Brain pericyte (primary cell): ENCODE measurements around the gene RITA1.

Experiments
- DNase-seq: peaks from one replicate; pipeline ENCODE4 v3.0.0-alpha.2; 2012; ENCODE audit warnings: low read depth, low spot score

Gene RITA1

DNA sequence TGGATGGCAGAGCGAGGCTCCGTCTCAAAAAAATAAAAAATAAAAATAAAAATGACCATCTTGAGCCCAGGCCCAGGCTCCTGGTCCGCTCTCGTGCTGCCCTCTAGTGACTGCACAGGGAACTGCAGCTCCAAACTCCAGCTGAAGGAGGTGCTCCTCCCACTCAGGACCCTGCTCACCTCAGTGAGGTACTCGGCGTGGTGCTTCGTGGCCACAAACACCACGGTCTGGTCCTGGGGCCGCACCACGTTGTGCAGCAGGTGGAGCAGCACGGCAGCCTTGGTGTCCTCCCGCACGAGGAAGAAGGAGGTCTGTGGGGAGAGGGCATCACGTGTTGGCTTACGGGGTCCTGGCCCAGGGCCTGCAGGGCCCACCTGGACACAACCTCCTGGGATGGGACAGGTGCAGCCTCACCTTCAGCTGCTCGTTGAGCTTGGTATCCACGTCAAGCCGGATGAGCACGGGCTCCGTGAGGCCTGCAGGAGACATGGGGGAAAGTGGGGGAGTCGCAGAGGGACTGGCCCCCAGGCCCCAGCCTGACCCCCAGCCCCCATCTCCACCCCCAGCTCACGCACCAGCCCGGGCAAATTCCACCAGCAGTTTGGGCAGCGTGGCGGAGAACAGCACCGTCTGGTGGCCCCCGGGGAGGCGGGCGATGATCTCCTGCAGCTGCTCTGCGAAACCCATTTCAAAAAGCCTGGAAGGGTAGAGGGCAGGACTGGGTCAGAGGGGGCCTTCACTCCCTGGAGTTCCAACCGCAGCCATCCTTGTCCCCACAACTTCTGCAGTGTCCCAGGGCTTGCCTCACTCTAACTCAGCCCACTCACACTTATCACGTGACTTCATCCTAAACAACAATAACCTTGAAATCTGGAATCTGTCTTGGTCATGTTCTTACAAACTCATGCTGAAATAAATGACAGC, 10.8 kb upstream of the RITA1 start:
- DNase-seq: no peak

DNA sequence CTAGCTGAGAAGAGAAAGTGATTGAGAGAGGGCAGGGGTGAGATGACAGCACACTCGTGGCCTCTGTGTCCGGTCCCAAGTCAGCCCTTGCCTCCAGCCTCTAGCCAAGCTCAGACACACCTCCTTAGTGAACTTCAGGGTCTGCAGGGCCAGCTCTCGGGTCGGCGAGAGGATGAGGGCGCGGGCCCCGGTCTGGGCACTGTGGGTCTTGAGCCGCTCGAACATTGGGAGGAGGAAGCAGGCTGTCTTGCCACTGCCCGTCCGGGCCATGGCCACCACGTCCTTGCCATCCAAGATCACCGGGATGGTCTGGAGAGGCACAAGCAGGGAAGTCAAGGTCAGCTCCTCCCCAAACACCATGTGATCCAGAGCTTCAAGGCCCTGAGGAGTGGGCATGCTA, 6.5 kb upstream of the RITA1 start:
- DNase-seq: no peak

DNA sequence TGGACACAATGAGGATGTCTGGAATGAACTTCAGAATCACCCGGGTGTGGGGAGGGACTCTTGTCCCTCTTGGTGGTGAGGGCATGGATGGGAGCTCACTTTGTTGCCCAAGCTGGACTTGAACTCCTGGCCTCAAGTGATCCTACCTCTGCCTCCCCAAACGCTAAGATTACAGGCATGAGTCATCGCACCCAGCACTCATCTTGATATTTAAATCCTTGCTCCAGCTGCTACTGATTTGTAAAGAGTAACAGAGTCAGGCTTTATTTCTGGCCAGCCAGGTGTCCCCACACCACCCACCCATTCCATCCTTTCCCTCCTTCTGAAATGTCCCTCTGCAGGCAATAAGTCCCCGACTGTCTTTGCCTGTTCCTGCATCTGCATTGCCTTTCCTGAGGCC, 5.2 kb upstream of the RITA1 start:
- DNase-seq: no peak

DNA sequence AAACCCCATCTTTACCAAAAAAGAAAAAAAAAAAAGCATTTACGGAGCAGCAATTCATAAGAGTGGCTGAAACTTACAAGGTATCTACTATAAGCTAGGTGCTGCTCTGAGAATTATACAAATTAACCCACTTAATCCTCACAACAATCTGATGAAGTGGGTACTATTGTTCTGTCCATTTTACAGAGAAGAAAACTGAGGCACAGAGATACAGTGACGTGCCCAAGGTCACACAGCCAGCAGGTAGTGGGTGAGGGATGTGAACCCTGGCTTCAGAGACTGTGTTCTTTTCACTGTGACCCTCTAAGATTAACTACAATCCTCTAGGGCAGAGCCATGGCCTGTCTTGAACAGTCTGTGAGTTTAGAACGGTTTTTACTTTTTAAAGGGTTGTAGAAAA, 3.5 kb upstream of the RITA1 start:
- DNase-seq: no peak

DNA sequence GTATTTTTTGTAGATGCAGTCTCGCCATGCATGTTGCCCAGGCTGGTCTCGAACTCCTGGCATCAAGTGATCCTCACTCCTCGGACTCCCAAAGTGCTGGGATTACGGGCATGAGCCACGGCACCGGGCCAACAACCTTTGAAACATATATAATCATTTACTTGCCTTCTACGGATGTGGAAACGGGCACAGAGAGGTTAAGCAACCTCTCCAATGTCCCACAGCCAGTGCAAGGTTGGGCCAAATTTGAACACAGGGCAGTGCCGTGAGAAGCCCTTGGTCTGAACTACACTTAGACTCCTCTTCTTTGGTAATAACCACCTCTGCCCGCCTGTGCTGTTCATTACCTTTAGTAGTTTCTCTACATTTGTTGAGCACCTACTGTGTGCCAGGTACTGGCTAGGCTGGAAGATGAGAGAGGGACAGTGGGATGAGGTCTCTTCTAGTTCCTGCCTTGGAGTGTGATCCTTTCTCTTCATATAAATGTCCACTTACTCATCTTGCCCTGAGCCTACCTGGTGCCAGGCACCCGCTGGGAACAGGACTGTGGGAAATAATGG, 2.4 kb upstream of the RITA1 start:
- DNase-seq: no peak

DNA sequence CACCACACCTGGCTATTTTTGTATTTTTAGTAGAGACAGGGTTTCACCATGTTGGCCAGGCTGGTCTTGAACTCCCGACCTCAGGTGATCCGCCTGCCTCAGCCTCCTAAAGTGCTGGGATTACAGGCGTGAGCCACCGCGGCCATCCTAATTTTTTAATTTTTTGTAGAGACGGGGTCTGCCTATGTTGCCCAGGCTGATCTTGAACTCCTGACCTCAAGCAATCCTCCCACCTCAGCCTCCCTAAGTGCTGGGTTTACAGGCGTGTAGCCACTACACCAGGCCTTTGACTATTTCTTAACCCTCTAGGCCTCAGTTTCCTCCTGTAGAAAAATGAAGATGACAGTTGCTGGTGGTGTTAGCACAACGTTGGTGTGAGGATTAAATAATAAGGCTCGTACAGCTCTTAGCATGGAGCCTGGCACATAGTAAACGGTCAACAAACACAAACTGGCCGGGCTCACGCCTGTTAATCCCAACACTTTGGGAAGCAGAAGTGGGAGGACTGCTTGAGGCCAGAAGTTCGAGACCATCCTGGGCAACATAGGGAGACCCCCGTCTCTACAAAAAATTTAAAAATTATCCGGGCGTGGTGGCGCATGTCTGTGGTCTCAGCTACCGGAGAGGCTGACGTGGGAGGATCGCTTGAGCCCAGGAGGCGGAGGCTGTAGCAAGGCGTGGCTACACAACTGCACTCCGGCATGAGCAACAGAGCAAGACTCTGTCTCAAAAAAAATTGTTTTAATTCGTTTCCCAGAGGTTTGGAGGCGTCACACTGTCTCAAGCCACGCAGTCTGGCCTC, 1.2 kb upstream of the RITA1 start:
- DNase-seq: no peak

DNA sequence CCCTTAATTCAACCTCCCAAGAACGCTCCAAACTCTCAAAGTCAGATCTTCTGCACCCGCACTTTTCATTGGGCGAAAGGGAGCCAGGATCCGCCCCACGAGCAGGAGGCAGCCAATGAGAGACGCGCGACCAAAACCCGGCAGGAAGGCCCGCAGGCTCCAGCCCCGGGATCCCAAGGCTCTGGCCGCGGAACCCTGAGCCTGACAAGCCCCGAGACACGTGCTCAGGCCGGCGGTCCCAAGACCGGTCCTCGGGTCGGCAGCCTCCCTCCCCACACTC, 681 bp upstream of the RITA1 start:
- DNase-seq: peak; percentile 66

DNA sequence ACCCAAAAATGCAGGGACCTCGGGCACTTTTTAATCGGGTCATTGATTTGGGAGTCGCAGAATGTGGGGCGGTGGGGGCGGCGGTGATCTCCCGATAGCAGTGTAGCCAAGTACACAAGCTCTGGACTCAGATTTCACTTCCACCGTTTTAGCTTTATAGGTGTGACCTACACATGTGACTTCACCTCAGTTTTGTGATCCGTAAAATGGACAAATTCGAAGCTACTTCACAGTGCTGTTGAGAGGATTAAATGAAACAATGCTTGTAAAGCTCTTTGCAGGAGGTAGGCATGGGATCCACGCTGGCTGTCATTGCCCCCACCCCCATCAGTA, 478 bp downstream of the RITA1 start:
- no peak for DNase-seq

DNA sequence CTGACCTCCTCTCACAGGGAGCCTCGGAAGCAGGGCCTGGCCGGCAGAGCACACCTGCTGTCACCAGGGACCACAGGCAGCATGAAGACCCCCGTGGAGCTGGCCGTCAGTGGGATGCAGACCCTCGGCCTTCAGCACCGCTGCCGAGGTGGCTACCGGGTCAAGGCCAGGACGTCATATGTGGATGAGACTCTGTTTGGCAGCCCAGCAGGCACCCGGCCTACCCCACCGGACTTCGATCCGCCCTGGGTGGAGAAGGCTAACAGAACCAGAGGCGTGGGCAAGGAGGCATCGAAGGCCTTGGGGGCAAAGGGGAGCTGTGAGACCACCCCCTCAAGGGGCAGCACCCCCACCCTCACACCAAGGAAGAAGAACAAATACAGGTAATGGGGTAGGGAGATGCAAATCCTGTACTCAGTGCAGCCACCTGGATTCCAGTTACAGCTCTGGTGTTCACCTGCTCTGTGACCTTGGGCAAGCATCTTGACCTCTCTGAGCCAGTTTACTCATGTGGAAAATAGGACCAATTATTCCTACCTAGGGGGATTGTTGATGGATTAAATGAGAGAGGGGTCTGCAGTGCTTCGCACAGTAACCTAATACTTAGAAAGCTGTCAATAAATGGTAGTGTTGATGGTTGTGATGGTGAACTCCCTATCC, 1.3 kb downstream of the RITA1 start:
- no peak for DNase-seq

DNA sequence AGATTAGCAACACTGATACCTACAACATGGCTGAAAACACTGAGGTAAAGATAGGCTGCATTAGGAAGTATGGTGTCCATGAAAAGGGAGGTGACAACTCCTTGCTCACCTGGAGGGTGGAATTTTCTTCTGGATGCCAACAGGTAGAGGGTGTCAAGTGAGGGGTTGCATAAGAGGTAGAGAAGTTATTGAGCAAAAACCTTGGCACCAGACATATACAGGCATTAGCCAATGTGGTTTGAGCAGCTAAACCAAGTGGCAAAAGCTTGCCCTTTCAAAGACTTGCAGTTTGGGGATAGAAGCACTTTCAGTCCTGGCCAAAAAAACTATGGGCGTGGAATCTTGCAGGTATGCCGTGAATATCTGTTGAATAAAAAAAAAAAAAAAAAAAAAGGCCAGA, 3.8 kb downstream of the RITA1 start:
- DNase-seq: no peak

DNA sequence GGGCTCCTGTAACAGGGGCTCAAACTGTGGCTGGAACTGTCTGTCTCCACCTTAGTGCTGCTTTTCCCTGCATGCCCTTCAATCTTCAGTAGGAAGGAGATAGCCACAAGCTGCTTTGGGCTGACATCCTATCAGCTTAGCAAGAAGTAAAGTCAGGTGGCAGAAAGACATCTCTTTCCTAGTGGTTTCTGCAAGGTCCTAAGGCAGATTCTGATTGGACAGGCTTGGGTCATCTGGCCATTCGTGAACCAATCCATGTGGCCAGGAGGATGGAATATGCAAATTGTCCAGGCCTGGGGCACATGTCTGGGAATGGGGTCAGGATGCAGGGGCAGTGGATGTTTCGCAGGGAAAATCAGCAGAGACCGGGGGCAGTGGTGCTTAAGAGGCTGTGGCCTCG, 5.2 kb downstream of the RITA1 start:
- no peak for DNase-seq

DNA sequence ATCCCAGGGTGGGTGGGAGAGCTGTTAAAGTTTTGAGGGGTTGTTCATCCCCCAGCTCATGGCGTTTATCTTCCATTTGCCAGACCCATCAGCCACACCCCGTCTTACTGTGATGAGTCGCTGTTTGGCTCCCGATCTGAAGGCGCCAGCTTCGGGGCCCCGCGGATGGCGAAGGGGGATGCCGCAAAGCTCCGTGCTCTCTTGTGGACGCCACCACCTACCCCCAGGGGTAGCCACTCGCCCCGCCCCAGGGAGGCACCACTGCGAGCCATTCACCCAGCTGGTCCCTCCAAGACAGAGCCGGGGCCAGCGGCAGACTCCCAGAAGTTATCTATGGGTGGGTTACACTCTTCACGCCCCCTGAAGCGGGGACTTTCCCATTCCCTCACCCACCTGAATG, 5.7 kb downstream of the RITA1 start:
- DNase-seq: no peak

DNA sequence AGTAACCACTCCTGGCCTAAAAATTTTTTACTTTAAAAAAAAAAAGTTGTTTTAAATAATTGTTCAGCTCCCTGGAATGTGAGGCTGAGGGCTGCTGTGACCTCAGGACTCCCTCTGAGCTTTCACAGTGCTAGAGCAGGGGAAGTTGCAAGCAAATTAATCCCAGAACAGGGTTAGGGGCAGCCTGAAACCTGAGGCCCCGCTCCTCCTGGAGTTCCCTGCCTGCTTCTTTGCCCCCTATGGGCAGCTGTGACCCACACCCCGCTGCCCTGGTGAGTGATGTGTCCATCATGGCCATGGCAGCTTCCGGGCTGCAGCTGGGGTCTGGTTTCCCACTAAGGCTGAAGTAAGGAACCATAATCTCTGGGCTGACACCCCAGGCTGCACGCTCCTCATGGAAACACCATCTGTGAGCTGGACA, 9.5 kb downstream of the RITA1 start:
- peak; percentile 61 for DNase-seq

DNA sequence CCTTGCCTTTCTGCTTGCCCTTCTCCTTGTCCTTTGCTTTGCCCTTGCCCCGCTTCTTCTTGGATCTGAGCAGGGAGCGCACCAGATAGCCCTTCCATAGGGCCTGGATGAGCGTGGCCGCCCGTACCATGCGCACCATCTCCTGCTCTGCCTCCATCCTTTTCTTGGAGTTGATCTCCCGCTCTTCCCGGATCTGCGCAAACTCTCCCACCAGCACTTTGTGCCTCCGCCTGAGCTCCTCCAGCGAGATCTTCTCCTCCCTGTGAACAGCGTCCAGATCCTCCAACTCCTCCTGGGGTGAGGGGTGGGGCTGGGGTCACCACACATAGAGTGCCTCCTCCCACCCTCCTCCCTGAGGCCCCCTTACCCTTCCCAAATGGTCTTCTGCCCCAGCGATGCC, 10.1 kb downstream of the RITA1 start:
- DNase-seq: no peak

DNA sequence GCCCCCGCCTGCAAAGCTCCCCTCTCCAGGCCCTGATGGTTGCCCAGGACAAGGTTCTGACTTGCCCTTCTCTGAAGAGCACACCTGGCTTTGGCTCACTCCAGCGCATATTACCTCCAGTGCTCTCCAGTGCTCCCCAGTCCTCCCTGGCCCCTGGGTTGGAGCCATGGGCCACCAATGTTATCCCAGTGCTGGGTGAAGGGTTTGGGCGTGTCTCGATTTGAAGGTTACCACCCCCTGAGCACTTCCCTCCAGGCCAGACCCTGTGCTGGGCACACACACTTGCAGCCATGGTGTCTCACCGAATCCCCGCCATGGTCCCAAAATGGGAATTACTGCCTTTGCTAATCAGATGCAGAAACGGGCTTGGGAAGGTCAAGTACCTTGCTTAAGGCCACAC, 11.1 kb downstream of the RITA1 start:
- no peak for DNase-seq

DNA sequence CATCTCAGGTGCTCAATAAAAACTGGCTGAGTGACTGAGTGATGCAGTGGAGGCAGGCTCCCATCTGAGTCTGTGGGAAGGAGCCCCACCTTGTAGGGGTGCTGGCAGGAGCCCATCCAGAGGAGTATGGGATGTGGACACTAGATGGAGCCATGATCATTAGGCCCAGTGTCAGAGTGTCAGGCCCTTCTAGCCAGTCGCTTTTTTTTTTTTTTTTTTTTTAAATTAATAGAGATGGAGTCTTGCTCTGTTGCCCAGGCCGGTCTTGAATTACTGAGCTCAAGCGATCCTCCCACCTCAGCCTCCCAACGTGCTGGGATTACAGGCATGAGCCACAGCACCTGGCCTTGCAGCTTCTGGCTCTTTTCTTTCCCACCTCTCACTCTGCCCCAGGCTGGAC, 11.5 kb downstream of the RITA1 start:
- no peak for DNase-seq

DNA sequence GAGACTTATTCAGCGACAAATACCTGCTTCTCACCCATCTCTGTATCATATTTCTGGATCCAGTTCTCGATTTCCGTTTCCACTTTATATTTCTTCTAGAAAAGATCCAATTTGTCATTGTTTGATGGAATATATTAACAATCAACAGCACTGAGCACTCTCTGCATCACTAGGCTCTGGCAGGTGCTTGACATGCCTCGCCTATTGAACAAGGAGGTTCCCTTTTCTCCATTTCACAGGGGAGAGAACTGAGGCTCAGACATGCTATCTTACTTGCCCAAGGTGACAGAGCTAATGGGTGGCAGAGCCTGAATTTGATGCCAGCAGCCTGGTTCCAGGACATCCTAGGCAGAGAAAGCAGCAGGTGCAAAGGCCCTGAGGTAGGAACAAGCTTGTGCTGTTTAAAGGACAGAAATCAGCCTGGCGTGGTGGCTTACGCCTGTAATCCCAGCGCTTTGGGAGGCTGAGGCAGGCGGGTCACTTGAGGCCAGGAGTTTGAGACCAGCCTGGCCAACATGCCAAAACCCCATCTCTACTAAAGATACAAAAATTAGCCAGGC, 12.1 kb downstream of the RITA1 start:
- no peak for DNase-seq

DNA sequence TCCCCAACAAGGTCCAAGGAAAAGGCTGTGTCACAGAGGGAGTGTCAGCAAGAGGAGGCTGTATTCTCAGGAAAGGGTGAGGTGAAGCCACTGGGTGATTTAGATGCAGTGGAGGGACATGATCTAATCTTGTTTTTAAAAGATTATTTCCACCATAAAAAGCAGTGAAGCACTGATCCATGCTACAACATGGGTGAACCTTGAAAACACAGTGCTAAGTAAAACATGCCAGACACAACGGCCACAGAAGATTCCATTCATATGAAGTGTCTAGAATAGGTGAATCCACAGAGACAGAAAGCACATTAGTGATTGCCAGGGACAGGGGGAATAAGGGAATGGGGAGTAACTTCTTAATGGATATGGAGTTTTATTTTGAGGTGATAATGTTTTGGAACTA, 12.8 kb downstream of the RITA1 start:
- DNase-seq: no peak

DNA sequence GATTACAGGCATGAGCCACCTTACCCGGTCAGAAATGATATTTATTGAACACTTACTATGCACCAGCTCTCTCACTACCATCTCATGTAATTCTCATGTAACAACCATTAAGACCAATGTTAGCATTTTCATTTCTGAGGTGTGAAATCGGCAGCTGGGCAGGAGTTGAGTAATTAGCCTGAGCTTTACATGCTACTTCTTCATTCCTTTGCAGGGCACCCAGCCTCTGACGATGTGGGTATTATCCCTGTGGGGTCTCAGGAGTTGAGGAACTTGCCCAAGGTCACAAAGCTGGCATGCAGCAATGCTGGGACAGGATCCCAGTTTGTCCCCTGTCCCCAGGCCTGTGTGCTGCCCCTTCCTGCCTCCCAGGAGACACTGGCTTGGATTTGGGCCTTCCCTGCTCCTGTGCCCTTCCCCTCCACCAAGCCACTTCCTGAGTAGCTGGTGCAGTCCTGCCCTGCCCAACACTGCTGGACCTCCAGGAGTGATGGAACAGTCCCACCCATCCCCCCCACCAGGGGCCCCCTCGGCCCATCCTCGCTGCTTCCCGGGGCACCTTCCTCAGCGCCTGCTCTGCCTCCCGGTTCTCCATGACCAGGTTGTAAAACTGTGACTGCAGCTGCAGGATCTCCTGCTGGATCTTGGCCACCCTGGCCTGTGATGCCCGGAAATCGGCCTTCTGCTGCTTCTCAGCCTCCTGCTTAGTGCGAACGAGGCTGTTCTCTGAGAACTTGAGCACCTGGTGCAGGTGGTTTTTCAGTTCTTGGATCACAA, 14.7 kb downstream of the RITA1 start:
- DNase-seq: no peak

DNA sequence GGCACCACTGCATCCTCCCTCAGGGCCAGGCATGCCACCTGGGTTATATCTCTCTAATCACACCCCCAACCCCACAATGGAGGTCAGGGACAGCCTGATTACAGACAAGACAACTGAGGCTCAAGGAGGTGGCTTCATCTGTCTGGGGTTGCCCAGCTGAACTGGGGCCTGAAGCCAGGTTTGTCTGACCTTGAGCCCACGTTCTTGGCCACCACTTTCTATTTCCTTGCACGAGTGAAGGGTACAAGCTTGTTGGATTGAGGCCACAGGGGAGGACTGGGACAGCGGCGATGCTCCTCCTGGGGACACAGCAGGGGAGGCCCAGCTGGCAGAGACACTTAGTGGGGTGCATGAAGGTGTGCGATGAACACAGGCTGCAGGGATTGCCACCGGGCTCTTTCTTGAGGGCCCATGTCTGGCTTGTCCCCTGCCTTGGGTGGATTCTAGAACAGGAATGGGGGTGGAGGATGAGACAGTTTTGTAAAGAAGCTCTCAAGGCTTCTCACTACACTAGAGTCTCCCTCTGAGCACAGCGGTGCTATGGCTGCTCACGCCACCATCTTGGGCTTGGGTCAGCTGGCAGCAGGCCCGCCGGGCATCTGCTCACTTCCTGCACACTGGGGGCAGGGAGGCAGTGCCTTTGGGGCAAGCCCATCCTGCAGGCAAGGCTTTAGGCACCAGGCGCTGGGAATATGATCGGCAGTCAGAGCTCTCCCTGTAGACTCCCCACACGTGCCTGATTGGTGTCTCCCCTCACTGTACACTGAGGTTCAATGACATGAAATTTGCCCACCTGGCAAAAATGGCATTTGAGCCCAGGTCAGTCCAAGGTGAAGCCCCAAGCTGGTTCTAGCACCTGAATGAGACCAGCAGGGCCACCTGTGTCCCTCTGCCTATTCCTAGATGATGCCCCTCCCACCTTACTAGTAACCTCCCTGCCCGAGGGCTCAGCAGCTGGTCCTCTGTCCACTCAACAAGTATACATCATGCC, 16.0 kb downstream of the RITA1 start:
- no peak for DNase-seq
